HFFc6 (cell line): Measurements from ENCODE around the gene HSDL1. TPM values are rescaled to one million over a fixed set of nuclear protein-coding genes. Genes with fewer than 3 reads are reported as not detected.

Source experiments
- DNase-seq: peaks from one replicate; pipeline ENCODE4 v3.0.0-alpha.2; 2018
- H3K27ac Mint-ChIP-seq: 2 replicates; pipeline ENCODE4 v1.8.0; 2020; ENCODE audit warnings: mild to moderate bottlenecking, mixed read lengths
- H3K27me3 Mint-ChIP-seq: 2 replicates; pipeline ENCODE4 v1.8.0; 2021; ENCODE audit warnings: mild to moderate bottlenecking, moderate library complexity, mixed read lengths; ENCODE audit not compliant: insufficient read depth
- H3K36me3 Mint-ChIP-seq: 2 replicates; pipeline ENCODE4 v1.8.0; 2021; ENCODE audit warnings: low read depth, mixed read lengths
- H3K4me1 Mint-ChIP-seq: 2 replicates; pipeline ENCODE4 v1.8.0; 2020; ENCODE audit warnings: low read depth, mixed read lengths
- H3K4me3 Mint-ChIP-seq: 2 replicates; pipeline ENCODE4 v1.8.0; 2020; ENCODE audit warnings: mild to moderate bottlenecking, moderate library complexity, mixed read lengths
- H3K9me3 Mint-ChIP-seq: 2 replicates; pipeline ENCODE4 v1.8.0; 2020; ENCODE audit warnings: mild to moderate bottlenecking, mixed read lengths
- total RNA-seq, 6 experiments: library from RNA; stranded (reverse); fragmentation: NEBNext Ultra II Directional; extraction: Animal tissue kit (Norgen Biotek cat#: 25700); gene quantifications; 2 replicates in 1 of 6; 3 replicates in 5 of 6; pipeline ENCODE4 v1.2.3, GENCODE V29; 2021
- TF ChIP-seq, protein P1 (sequence below): fragments of 200-600 bp; sonication (generic); IDR thresholded peaks from 2 replicates; pipeline ENCODE4 v1.5.0; 2021; ENCODE audit warnings: antibody characterized with exemption, mild to moderate bottlenecking

HSDL1 gene
- total RNA-seq, 6 experiments from 2014 or later: 14.8 to 18.8 (median 17.2) TPM

DNA sequence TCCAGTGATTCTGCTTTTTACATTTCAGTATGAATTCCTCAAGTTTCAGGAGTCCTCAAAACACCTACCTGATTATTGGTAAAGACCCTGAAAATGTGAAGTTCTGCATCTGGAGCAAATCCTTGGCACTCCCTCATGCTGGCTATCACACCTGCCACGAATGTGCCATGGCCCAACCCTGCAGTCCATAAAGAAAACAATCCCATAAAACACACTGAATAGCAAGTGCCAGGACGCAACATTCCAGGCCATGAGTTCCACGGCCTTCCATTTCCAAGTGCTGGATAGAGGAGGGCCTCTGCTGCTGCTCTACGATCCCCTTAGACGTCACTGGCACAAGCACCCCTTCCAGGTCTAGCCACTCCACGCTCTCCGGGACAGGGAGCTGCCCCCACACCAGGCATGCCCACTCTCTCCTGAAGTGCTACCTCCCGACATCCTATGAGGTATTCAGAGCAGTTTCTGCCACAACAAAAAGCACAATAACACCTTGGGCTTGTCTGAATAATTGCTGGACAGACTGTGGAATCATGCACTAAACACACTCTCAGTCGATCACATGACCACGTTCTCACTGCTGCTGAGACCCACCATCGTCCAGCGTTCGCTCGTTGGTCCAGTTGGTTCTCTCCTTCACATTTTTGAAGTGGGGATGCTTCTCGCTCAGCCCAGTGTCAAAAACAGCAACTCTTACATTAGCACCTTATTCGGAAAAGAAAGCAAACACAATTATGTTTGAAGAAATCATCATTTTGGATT lies 51.7 kb downstream of the HSDL1 start:
- no peak for DNase-seq
- TF ChIP-seq, protein P1, sequence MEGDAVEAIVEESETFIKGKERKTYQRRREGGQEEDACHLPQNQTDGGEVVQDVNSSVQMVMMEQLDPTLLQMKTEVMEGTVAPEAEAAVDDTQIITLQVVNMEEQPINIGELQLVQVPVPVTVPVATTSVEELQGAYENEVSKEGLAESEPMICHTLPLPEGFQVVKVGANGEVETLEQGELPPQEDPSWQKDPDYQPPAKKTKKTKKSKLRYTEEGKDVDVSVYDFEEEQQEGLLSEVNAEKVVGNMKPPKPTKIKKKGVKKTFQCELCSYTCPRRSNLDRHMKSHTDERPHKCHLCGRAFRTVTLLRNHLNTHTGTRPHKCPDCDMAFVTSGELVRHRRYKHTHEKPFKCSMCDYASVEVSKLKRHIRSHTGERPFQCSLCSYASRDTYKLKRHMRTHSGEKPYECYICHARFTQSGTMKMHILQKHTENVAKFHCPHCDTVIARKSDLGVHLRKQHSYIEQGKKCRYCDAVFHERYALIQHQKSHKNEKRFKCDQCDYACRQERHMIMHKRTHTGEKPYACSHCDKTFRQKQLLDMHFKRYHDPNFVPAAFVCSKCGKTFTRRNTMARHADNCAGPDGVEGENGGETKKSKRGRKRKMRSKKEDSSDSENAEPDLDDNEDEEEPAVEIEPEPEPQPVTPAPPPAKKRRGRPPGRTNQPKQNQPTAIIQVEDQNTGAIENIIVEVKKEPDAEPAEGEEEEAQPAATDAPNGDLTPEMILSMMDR: no peak
- Mint-ChIP-seq H3K27me3 (peaks cover 1% of the 10 kb centered on the region; the same call in 1 of the 2 replicates), H3K9me3 (no peaks in the 10 kb centered on the region), H3K27ac (no peak overlapping the region), H3K4me3 (no peak overlapping the region), H3K4me1 (no peaks in the 10 kb centered on the region), H3K36me3 (peaks cover 21% of the 10 kb centered on the region; the same call in 1 of the 2 replicates)

DNA sequence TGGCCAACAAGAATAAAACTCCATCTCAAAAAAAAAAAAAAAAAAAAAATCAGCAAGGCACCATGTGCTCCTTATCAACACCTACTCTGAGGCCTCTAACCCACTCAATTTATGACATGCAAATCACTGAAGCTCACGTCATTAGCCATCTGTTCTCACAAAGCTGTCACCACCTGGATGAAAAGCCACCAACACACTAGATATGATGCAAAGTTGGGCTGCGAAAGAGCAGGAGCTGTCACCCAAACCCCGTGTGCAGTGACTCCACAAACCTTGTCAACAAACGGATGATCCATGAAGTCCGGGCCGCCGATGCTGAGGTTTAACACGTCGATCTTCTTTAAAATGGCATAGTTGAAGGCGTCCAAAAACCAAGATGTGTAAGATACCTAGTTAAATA lies 53.5 kb downstream of the HSDL1 start:
- Mint-ChIP-seq H3K9me3 (no peaks in the 10 kb centered on the region), H3K27ac (no peak overlapping the region), H3K4me3 (no peak overlapping the region), H3K27me3 (peaks cover 1% of the 10 kb centered on the region; the same call in 1 of the 2 replicates), H3K36me3 (peaks cover 26% of the 10 kb centered on the region; the same call in 1 of the 2 replicates), H3K4me1 (no peaks in the 10 kb centered on the region)
- DNase-seq: no peak
- TF ChIP-seq, protein P1: no peak

DNA sequence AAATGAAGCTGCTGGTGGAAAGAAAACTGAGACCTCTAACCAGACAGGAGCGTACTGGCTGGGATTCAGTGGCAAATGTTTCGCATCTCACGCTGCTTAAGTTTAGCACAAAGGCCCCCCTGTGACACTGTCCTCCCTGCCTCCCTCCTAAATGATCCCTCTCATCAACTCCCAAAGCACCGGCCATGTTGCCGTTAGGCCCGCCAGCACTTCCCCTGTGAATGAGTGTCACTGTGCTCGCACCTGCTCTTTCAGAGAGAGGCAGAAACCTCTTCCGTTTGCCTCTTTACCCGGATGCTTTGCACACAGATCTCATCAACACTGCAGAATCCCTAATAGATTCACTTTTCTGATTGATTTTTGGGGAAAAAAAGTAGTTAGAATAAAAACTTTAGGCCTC lies 54.8 kb downstream of the HSDL1 start:
- peaks cover 26% of the 10 kb centered on the region; the same call in 1 of the 2 replicates for H3K36me3 Mint-ChIP-seq
- peaks cover 1% of the 10 kb centered on the region; the same call in 1 of the 2 replicates for H3K27me3 Mint-ChIP-seq
- H3K4me3 Mint-ChIP-seq: no peak overlapping the region
- TF ChIP-seq, protein P1: no peak
- no peak overlapping the region for H3K27ac Mint-ChIP-seq
- H3K4me1 Mint-ChIP-seq: no peaks in the 10 kb centered on the region
- DNase-seq: no peak
- H3K9me3 Mint-ChIP-seq: no peaks in the 10 kb centered on the region

DNA sequence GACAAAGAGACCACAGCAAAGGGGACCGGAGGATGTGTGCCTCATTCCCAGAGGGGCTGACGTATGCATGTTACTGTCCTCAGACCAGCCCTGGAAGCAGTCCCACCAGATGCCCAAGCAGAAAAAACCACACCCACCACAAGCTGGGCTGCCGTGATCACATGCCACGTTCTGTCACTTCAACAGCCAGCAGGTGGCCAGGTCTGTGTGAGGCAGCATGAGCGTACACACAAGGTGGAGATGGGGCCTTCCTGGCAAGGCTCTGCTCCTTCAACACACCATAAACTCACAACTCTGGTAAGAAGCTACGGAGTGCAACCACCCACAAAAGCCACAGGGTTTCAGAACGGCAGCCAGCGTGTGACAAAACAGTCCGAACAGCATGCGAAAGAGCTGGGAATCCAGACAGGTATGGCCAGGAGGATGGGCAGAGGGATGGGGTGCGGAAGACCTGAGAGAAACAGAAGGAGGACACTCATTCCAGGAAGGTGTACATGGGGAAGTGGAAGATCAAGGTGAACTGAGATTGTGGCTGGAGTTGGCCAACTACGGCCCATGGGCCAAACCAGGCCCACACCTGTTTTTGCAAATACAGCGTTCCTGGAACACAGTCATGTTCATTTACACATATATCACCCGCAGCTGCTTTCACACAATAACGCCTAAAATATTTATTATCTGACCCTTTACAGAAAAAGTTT lies 56.1 kb downstream of the HSDL1 start:
- no peaks in the 10 kb centered on the region for H3K4me1 Mint-ChIP-seq
- H3K36me3 Mint-ChIP-seq: peaks cover 26% of the 10 kb centered on the region; the same call in 1 of the 2 replicates
- no peak overlapping the region for H3K4me3 Mint-ChIP-seq
- TF ChIP-seq, protein P1: 0 out of 2 replicates have a peak, but pooled peaks have one; percentile 24
- H3K27ac Mint-ChIP-seq: no peak overlapping the region
- H3K9me3 Mint-ChIP-seq: no peaks in the 10 kb centered on the region
- peaks cover 1% of the 10 kb centered on the region; the same call in 1 of the 2 replicates for H3K27me3 Mint-ChIP-seq
- no peak for DNase-seq

DNA sequence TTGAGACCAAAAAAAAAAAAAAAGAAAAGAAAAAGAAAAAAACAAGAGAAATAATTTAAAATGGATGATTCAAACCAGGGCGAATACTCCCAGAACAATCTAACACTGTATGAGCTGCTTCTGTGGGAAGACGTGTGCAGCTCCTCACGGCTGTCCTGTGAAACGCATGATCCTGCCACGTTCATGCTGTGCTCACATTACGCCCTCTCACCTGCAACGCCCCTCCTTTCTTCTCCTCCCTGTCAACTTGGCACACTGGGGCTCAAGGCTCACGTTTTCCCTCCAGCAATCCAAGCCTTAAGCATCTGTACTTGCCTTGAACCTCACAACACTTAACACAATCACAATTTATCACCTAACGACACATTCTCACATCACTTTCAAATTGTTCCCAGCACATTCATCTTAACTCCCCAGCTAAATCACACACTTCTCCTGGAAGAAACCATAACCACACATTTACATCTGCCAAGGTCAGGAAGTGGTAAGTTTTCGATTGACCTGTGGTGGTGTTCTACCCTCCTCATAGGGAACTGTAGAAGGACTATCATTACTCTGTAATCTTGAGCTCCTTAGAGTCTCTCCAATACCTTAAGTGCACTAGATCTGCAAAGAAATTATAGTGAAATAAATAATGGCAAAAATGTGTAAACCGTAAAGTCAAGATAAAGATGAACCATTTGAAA lies 57.4 kb downstream of the HSDL1 start:
- H3K4me1 Mint-ChIP-seq: no peaks in the 10 kb centered on the region
- DNase-seq: no peak
- no peak overlapping the region for H3K27ac Mint-ChIP-seq
- no peak overlapping the region for H3K4me3 Mint-ChIP-seq
- TF ChIP-seq, protein P1: no peak
- H3K9me3 Mint-ChIP-seq: no peaks in the 10 kb centered on the region
- peaks cover 21% of the 10 kb centered on the region; the same call in 1 of the 2 replicates for H3K36me3 Mint-ChIP-seq
- H3K27me3 Mint-ChIP-seq: no peaks in the 10 kb centered on the region
